HepG2 (cell line): Measurements from ENCODE around the gene RIMS3. TPM values are rescaled to one million over a fixed set of nuclear protein-coding genes. Genes with fewer than 3 reads are reported as not detected.
A peak's percentile ranks its signal among the peaks of the same experiment; 100 is the strongest.

Experiments
- AHR ChIP-seq: IDR thresholded peaks from 2 replicates; pipeline ENCODE4 v1.6.1; 2018; ENCODE audit warnings: missing genetic modification reagents, missing compliant biosample characterization
- CTCF ChIP-seq: sonication (generic); formaldehyde crosslinking; IDR thresholded peaks from 2 replicates; pipeline ENCODE4 v1.5.0; 2020; ENCODE audit warnings: mild to moderate bottlenecking, missing genetic modification reagents, moderate library complexity
- KLF13 ChIP-seq: sonication (generic); formaldehyde crosslinking; IDR thresholded peaks from 2 replicates; pipeline ENCODE4 v1.4.0; 2020; ENCODE audit warnings: mild to moderate bottlenecking, missing genetic modification reagents
- KLF9 ChIP-seq: IDR thresholded peaks from 2 replicates; pipeline ENCODE4 v1.6.1; 2016; ENCODE audit warnings: low read depth
- MAZ ChIP-seq, 2 experiments: sonication (generic) in 1 of 2; formaldehyde crosslinking in 1 of 2; IDR thresholded peaks; 2 replicates each; pipeline versions ENCODE4 v1.5.0 to v1.6.1; 2012 to 2020; ENCODE audit warnings: low read depth in 2 of 2, mild to moderate bottlenecking in 2 of 2, borderline replicate concordance in 1 of 2, improper control_type of control experiment in 1 of 2, low read length in 1 of 2, missing genetic modification reagents in 1 of 2, moderate library complexity in 1 of 2
- SMYD3 ChIP-seq: sonication (generic); formaldehyde crosslinking; IDR thresholded peaks from 2 replicates; pipeline ENCODE4 v1.8.1; 2023; ENCODE audit warnings: mild to moderate bottlenecking, missing genetic modification reagents
- SNAI1 ChIP-seq: sonication (generic); formaldehyde crosslinking; IDR thresholded peaks from 2 replicates; pipeline ENCODE4 v1.5.0; 2020; ENCODE audit warnings: mild to moderate bottlenecking, missing genetic modification reagents, borderline replicate concordance
- ZHX2 ChIP-seq, 2 experiments: sonication (generic) in 1 of 2; formaldehyde crosslinking in 1 of 2; IDR thresholded peaks; 2 replicates each; pipeline versions ENCODE4 v1.6.1 to v1.9.0; 2014 to 2022; ENCODE audit warnings: antibody characterized with exemption in 1 of 2, borderline replicate concordance in 1 of 2, inconsistent platforms in 1 of 2, low read depth in 1 of 2, missing genetic modification reagents in 1 of 2
- ZNF280B ChIP-seq: sonication (generic); formaldehyde crosslinking; IDR thresholded peaks from 2 replicates; pipeline ENCODE4 v1.5.0; 2020; ENCODE audit warnings: missing genetic modification reagents, mild to moderate bottlenecking, borderline replicate concordance
- ZNF672 ChIP-seq: sonication (generic); formaldehyde crosslinking; IDR thresholded peaks from 2 replicates; pipeline ENCODE4 v1.8.1; 2022; ENCODE audit warnings: missing genetic modification reagents
- ZNF687 ChIP-seq: sonication (generic); formaldehyde crosslinking; IDR thresholded peaks from 2 replicates; pipeline ENCODE4 v1.5.1; 2020; ENCODE audit warnings: mild to moderate bottlenecking, missing genetic modification reagents, moderate library complexity
- ZNF7 ChIP-seq: IDR thresholded peaks from 2 replicates; pipeline ENCODE4 v1.6.1; 2016; ENCODE audit warnings: missing biosample characterization, missing genetic modification reagents
- polyA plus RNA-seq, 8 experiments: library from polyadenylated mRNA; depleted of rRNA in 3 of 8; stranded (reverse) in 7 of 8; unstranded in 1 of 8; fragments of >200 nt; fragmentation: Illumina TruSeq in 4 of 8; extraction: Trizol in 4 of 8; gene quantifications; 2 replicates each; pipeline versions ENCODE4 v1.2.1 to v1.2.3, GENCODE V29; 2011 to 2016; ENCODE audit warnings: low read depth in 4 of 8, missing spikeins in 1 of 8, mixed read lengths in 1 of 8; ENCODE audit not compliant: insufficient read depth in 1 of 8
- total RNA-seq, 5 experiments: library from RNA; depleted of rRNA; stranded (reverse); fragments of >200 nt; fragmentation: Illumina TruSeq; extraction: Trizol; gene quantifications; 2 replicates each; pipeline ENCODE4 v1.2.3, GENCODE V29; 2016; ENCODE audit warnings: low read depth in 1 of 5

The RIMS3 gene
- total and polyA plus RNA-seq, 2 of the 13 experiments (the other 11 are each of a cell fraction or from before 2014, with no cell fraction given) = 2.1 to 5.4 TPM

- peak; percentile 94 for TF ChIP-seq ZHX2 (IDR thresholded peaks at IDR 0.05; ENCODE audit: low read depth)
- 0 out of 2 replicates have a peak, but pooled peaks have one; percentile 31 for TF ChIP-seq ZHX2 (CRISPR knock-in tag; IDR thresholded peaks at IDR 0.05; ENCODE audit: borderline replicate concordance)
- peak; percentile 76; the same call in 1 of the 2 replicates for TF ChIP-seq AHR (CRISPR knock-in tag)
- 0 out of 2 replicates have a peak, but pooled peaks have one; percentile 39 for TF ChIP-seq KLF9 (CRISPR knock-in tag)
- peak; percentile 89; the same call in 1 of the 2 replicates for TF ChIP-seq ZNF280B (CRISPR knock-in tag)
- peak; percentile 80; the same call in 1 of the 2 replicates for TF ChIP-seq SNAI1 (CRISPR knock-in tag)
- TF ChIP-seq SMYD3 (CRISPR knock-in tag) = peak; percentile 87; the same call in 1 of the 2 replicates
- TF ChIP-seq KLF13 (CRISPR knock-in tag) = no peak
- no peak for TF ChIP-seq ZNF672 (CRISPR knock-in tag)
- peak; percentile 100 for TF ChIP-seq ZNF687 (CRISPR knock-in tag)
- TF ChIP-seq MAZ (IDR thresholded peaks at IDR 0.05; ENCODE audit: borderline replicate concordance, low read depth, low read length) = peak; percentile 81; the same call in 1 of the 2 replicates
- peak; percentile 89 for TF ChIP-seq MAZ (CRISPR knock-in tag; IDR thresholded peaks at IDR 0.05; ENCODE audit: low read depth)
- TF ChIP-seq ZNF7 (CRISPR knock-in tag) = no peak
- TF ChIP-seq CTCF (CRISPR knock-in tag) = peak; percentile 1; the same call in 1 of the 2 replicates
Observed at GRCh38 chr1:40691538-40692428, 26.3 kb upstream of the RIMS3 start, which contains the start of gene NFYC (continued).
